ENCODE data around the gene FANK1.

GRCh38 chr10:126042354-126042753, 146.0 kb downstream of the FANK1 start:
- no peak for TF ChIP-seq CTCF (IDR thresholded peaks at IDR 0.05)
- TF ChIP-seq POLR2A (IDR thresholded peaks at IDR 0.05) = no peak
